ENCODE results near the gene ELF3. TPM values are rescaled to one million over a fixed set of nuclear protein-coding genes. Genes with fewer than 3 reads are reported as not detected.

ELF3 gene
- total and polyA plus RNA-seq, 4 donors = 10.1 to 38.7 (median 25.6) TPM

- no peaks in the 10 kb centered on the region for H3K9me3 ChIP-seq (ENCODE audit: control insufficient read depth in 4 of 4, low read length in 3 of 4)
- 50% methylated on average over 8 of the region's 8 CpGs for WGBS
- no peak overlapping the region for H3K27ac ChIP-seq (ENCODE audit: low read depth in 1 of 2, low read length in 2 of 2)
- no peak overlapping the region for H3K9ac ChIP-seq (ENCODE audit: low read depth in 1 of 2, low read length in 2 of 2)
- peaks cover under 1 to 23% (median 11%) of the 10 kb centered on the region in 4 donors for H3K4me1 ChIP-seq (ENCODE audit: control insufficient read depth in 4 of 4, insufficient read depth in 4 of 4, low read length in 3 of 4)
- no peak for TF ChIP-seq TAF1 (conservative IDR thresholded peaks at IDR 0.05)
- peak; percentile 48 to 56 for TF ChIP-seq RXRA (IDR thresholded peaks at IDR 0.05)
- TF ChIP-seq FOXA1 (IDR thresholded peaks at IDR 0.05) = no peak
- peak in 1 of 2 donors; percentile 17 for TF ChIP-seq HNF4A (conservative IDR thresholded peaks at IDR 0.05)
- TF ChIP-seq SP1 (IDR thresholded peaks at IDR 0.05) = peak; percentile 35
- TF ChIP-seq RAD21 (IDR thresholded peaks at IDR 0.05) = peak in 1 of 2 donors; percentile 17
- TF ChIP-seq, protein P1, sequence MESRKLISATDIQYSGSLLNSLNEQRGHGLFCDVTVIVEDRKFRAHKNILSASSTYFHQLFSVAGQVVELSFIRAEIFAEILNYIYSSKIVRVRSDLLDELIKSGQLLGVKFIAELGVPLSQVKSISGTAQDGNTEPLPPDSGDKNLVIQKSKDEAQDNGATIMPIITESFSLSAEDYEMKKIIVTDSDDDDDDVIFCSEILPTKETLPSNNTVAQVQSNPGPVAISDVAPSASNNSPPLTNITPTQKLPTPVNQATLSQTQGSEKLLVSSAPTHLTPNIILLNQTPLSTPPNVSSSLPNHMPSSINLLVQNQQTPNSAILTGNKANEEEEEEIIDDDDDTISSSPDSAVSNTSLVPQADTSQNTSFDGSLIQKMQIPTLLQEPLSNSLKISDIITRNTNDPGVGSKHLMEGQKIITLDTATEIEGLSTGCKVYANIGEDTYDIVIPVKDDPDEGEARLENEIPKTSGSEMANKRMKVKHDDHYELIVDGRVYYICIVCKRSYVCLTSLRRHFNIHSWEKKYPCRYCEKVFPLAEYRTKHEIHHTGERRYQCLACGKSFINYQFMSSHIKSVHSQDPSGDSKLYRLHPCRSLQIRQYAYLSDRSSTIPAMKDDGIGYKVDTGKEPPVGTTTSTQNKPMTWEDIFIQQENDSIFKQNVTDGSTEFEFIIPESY (IDR thresholded peaks at IDR 0.05) = no peak
- no peak overlapping the region for H3K4me3 ChIP-seq (ENCODE audit: low read depth in 1 of 3, low read length in 3 of 3)
- peaks cover 12 to 34% (median 23%) of the 10 kb centered on the region in 4 donors for H3K36me3 ChIP-seq (ENCODE audit: control insufficient read depth in 4 of 4, insufficient read depth in 3 of 4, low read depth in 1 of 4, low read length in 3 of 4)
- no peaks in the 10 kb centered on the region for H3K27me3 ChIP-seq (ENCODE audit: control insufficient read depth in 4 of 4, insufficient read depth in 4 of 4, low read length in 3 of 4)
- DNase-seq (ENCODE audit: low spot score) = no peak
These were observed 3.1 kb upstream of the ELF3 start for GRCh38 chr1:202007304-202007703.

DNA sequence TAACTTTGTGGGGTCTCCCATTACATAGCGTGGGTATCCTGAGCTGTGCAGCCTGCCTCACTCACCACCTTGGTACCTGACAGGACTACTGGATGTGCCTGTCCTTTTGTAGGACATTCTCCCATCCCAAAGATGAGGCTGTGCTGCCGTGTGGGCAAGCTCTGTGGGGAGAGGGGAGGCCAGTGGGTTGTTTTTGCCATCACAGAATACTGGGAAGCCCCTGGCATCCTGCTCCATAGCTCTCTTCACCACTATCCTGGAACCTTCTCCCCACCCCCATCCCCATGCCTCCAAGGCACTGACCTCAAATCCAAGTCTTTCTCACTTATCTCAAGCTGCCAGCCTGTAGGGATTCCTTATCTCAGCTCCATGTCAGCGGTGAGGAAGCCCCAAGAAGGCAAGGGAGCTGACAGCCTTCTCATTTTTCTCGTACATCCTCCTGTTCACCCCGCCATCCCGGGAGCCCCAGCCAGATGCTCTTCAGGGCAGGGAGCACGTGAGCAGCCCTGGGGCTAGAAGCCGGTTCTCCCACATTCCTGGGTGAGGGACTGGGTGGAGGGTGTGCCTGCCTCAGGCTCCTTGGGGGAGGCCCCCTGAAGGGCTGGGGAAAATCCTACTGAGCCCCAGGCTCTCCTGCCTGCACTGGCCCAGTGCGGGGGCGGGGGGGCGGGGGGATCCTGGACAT, 2.4 kb upstream of the ELF3 start:
- TF ChIP-seq TAF1 (conservative IDR thresholded peaks at IDR 0.05) = no peak
- peak; percentile 30 for TF ChIP-seq SP1 (IDR thresholded peaks at IDR 0.05)
- 67% methylated on average over 11 of the region's 11 CpGs for WGBS
- Histone ChIP-seq H3K4me3 (ENCODE audit: low read depth in 1 of 3, low read length in 3 of 3) (no peak overlapping the region), H3K27me3 (ENCODE audit: control insufficient read depth in 4 of 4, insufficient read depth in 4 of 4, low read length in 3 of 4) (no peaks in the 10 kb centered on the region), H3K27ac (ENCODE audit: low read depth in 1 of 2, low read length in 2 of 2) (no peak overlapping the region), H3K9me3 (ENCODE audit: control insufficient read depth in 4 of 4, low read length in 3 of 4) (no peaks in the 10 kb centered on the region), H3K4me1 (ENCODE audit: control insufficient read depth in 4 of 4, insufficient read depth in 4 of 4, low read length in 3 of 4) (peaks cover 6 to 29% (median 17%) of the 10 kb centered on the region in 4 donors), H3K9ac (ENCODE audit: low read depth in 1 of 2, low read length in 2 of 2) (no peak overlapping the region), H3K36me3 (ENCODE audit: control insufficient read depth in 4 of 4, insufficient read depth in 3 of 4, low read depth in 1 of 4, low read length in 3 of 4) (peaks cover 12 to 28% (median 22%) of the 10 kb centered on the region in 4 donors)
- DNase-seq (ENCODE audit: low spot score) = no peak

DNA sequence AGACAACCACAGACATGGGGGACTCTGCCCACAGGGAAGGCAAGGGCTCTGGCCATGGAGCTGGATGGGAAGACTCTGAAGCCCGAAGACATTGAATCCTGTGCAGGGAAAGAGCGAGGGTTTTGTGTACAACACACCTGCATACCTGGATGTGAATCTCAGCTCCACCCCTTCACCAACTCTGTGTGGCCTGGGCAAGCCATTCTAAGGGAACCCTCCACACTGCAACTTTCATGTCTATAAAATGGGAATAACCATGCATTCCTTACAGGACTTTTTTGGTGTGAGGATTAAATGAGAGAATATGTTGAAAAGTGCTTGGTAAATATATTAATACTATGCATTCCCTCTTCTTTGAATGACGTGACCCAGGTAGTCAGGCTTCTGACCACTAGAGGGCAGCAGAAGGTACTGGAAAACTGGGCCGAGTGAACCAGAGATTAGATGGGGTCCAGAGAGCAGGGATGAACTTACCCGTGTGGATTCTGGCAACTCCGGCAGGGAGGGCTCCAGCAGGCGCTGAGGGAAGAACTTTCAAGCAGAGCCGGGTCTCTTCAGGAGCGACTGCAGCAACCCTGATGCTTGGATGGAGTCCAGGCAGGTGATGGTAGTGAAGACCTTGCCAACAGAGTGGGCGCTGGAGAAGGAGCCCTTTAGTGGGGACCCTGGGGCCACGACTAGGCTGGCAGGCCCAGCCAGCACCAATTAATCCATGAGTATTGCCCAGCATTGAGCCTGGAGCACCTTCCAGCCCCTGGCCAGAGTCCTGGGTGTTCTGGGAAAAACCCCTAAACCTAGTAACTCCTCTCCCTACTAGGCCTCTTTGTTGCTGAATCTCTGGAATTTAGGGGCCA, 834 bp upstream of the ELF3 start:
- DNase-seq (ENCODE audit: low spot score) = peak; percentile 84
- peaks cover 6 to 42% (median 27%) of the 10 kb centered on the region in 4 donors for H3K4me1 ChIP-seq (ENCODE audit: control insufficient read depth in 4 of 4, insufficient read depth in 4 of 4, low read length in 3 of 4)
- H3K27me3 ChIP-seq (ENCODE audit: control insufficient read depth in 4 of 4, insufficient read depth in 4 of 4, low read length in 3 of 4) = no peaks in the 10 kb centered on the region
- no peaks in the 10 kb centered on the region for H3K9me3 ChIP-seq (ENCODE audit: control insufficient read depth in 4 of 4, low read length in 3 of 4)
- 11% methylated on average over 11 of the region's 11 CpGs for WGBS
- H3K4me3 ChIP-seq (ENCODE audit: low read depth in 1 of 3, low read length in 3 of 3) = peak overlapping the region in 1 of 3 donors; percentile 48
- H3K36me3 ChIP-seq (ENCODE audit: control insufficient read depth in 4 of 4, insufficient read depth in 3 of 4, low read depth in 1 of 4, low read length in 3 of 4) = peaks cover 14 to 24% (median 20%) of the 10 kb centered on the region in 4 donors
- peak overlapping the region; percentile 81 to 89 for H3K27ac ChIP-seq (ENCODE audit: low read depth in 1 of 2, low read length in 2 of 2)
- peak overlapping the region in 1 of 2 donors; percentile 5 for H3K9ac ChIP-seq (ENCODE audit: low read depth in 1 of 2, low read length in 2 of 2)
- TF ChIP-seq SP1 (IDR thresholded peaks at IDR 0.05) = no peak
- TF ChIP-seq, protein P2, sequence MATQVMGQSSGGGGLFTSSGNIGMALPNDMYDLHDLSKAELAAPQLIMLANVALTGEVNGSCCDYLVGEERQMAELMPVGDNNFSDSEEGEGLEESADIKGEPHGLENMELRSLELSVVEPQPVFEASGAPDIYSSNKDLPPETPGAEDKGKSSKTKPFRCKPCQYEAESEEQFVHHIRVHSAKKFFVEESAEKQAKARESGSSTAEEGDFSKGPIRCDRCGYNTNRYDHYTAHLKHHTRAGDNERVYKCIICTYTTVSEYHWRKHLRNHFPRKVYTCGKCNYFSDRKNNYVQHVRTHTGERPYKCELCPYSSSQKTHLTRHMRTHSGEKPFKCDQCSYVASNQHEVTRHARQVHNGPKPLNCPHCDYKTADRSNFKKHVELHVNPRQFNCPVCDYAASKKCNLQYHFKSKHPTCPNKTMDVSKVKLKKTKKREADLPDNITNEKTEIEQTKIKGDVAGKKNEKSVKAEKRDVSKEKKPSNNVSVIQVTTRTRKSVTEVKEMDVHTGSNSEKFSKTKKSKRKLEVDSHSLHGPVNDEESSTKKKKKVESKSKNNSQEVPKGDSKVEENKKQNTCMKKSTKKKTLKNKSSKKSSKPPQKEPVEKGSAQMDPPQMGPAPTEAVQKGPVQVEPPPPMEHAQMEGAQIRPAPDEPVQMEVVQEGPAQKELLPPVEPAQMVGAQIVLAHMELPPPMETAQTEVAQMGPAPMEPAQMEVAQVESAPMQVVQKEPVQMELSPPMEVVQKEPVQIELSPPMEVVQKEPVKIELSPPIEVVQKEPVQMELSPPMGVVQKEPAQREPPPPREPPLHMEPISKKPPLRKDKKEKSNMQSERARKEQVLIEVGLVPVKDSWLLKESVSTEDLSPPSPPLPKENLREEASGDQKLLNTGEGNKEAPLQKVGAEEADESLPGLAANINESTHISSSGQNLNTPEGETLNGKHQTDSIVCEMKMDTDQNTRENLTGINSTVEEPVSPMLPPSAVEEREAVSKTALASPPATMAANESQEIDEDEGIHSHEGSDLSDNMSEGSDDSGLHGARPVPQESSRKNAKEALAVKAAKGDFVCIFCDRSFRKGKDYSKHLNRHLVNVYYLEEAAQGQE (IDR thresholded peaks at IDR 0.05) = no peak
- TF ChIP-seq FOXA1 (IDR thresholded peaks at IDR 0.05) = no peak
- TF ChIP-seq HNF4A (conservative IDR thresholded peaks at IDR 0.05) = no peak
- no peak for TF ChIP-seq NR2F2 (IDR thresholded peaks at IDR 0.05)
- no peak for TF ChIP-seq GABPA (IDR thresholded peaks at IDR 0.05 in 1 of 2, conservative IDR thresholded peaks at IDR 0.05 in 1 of 2)
- no peak for TF ChIP-seq FOXA2 (IDR thresholded peaks at IDR 0.05)
- TF ChIP-seq YY1 (IDR thresholded peaks at IDR 0.05) = no peak
- TF ChIP-seq RAD21 (IDR thresholded peaks at IDR 0.05) = peak; percentile 95 to 96
- TF ChIP-seq HNF4G (IDR thresholded peaks at IDR 0.05) = peak; percentile 13
- TF ChIP-seq, protein P3, sequence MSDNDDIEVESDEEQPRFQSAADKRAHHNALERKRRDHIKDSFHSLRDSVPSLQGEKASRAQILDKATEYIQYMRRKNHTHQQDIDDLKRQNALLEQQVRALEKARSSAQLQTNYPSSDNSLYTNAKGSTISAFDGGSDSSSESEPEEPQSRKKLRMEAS (IDR thresholded peaks at IDR 0.05) = no peak
- no peak for TF ChIP-seq TAF1 (conservative IDR thresholded peaks at IDR 0.05)
- TF ChIP-seq ATF3 (IDR thresholded peaks at IDR 0.05) = no peak
- no peak for TF ChIP-seq RXRA (IDR thresholded peaks at IDR 0.05)
- peak; percentile 95 for TF ChIP-seq CTCF (IDR thresholded peaks at IDR 0.05; ENCODE audit: low read depth, low read length, missing input control)
- peak in 1 of 2 donors; percentile 18 for TF ChIP-seq JUND (IDR thresholded peaks at IDR 0.05)

Measured in liver (tissue), 9 donors.